NT2/D1 (cell line): ENCODE data around the gene CLIC5.

Experiments
- DNase-seq: peaks from one replicate; pipeline ENCODE4 v3.0.0-alpha.2; 2011; ENCODE audit warnings: low read depth, low spot score
- H3K27me3 ChIP-seq: 2 replicates; pipeline ENCODE4 v1.6.0; 2011; ENCODE audit warnings: mild to moderate bottlenecking; ENCODE audit not compliant: insufficient read length, insufficient read depth
- H3K36me3 ChIP-seq: 2 replicates; pipeline ENCODE4 v1.6.1; 2011; ENCODE audit warnings: mild to moderate bottlenecking, low read length, mixed read lengths; ENCODE audit not compliant: insufficient read depth, insufficient read length
- H3K4me1 ChIP-seq: 2 replicates; pipeline ENCODE4 v1.5.1; 2011; ENCODE audit not compliant: insufficient read depth, insufficient read length
- H3K4me3 ChIP-seq: 2 replicates; pipeline ENCODE4 v1.5.1; 2011; ENCODE audit warnings: low read depth; ENCODE audit not compliant: insufficient read length
- H3K9ac ChIP-seq: 2 replicates; pipeline ENCODE4 v1.6.0; 2011; ENCODE audit warnings: low read depth; ENCODE audit not compliant: insufficient read length
- H3K9me3 ChIP-seq: 2 replicates; pipeline ENCODE4 v1.5.1; 2011; ENCODE audit warnings: mild to moderate bottlenecking, low read length; ENCODE audit not compliant: insufficient read depth
- SUZ12 ChIP-seq: IDR thresholded peaks from 2 replicates; pipeline ENCODE4 v1.6.1; 2011; ENCODE audit not compliant: insufficient read length, insufficient read depth; ENCODE audit errors: extremely low read depth
- YY1 ChIP-seq: IDR thresholded peaks from 2 replicates; pipeline ENCODE4 v1.6.1; 2011; ENCODE audit not compliant: insufficient read length, insufficient read depth
- ZNF274 ChIP-seq: IDR thresholded peaks from 2 replicates; pipeline ENCODE4 v1.6.1; 2011; ENCODE audit warnings: mild to moderate bottlenecking, low read depth, low read length

CLIC5 gene

DNA sequence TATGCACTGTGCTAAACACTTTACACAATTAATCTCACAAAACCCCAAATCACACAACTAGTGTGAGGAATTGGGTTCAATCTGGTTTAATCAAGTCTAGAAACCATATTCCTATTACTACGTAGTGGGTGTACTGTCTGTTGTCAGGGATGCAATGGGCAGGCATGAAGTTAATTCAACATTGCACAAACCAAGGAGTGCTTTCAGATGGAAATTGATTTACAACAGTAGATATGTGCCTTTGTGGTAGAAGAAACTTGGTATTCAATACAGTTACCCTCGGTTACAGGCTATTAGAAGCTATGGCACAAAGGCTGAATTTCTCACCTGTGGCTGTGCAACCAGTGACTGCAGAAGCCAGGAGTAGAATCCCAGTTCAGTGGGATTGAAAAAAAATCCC, 157.8 kb downstream of the CLIC5 start:
- no peak overlapping the region for H3K4me3 ChIP-seq
- no peak overlapping the region for H3K9ac ChIP-seq
- H3K36me3 ChIP-seq, result no peaks in the 10 kb centered on the region
- DNase-seq, result no peak
- no peaks in the 10 kb centered on the region for H3K27me3 ChIP-seq
- no peaks in the 10 kb centered on the region for H3K4me1 ChIP-seq
- no peaks in the 10 kb centered on the region for H3K9me3 ChIP-seq
- TF ChIP-seq YY1 (no peak), SUZ12 (no peak), ZNF274 (no peak)

DNA sequence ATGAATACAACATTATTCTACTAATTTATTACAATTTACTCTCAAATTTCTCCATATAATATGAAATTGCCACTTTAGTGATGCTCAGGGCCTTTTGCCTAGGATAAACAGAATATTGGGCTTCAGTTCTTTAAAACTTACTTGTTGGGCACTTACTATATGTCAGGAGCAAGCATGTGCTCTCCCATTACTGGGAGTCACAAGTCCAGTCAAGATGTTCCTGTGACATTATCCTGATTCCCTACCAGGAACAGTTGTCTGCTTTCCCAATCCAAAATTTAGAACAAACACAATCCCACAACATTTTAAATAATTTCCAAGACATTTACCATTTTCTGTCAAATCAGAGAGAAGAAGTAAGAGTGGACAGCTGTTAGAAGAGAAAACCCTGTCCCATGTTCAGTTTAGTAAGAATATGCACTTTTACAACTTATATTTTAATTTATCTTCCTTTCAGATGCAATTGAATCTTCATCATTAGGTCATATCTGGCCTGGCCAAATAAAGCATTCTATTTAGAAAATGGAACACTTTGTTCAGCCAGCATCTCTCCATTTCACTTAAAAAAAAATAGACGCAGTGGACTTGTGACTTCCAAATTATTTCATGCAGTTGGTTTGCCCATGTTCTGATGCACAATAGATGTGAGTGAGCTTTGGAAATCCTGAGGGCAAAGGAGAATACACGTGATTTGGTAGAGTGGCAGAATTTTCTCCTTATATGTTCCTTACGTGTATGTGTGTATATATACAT, 159.8 kb downstream of the CLIC5 start:
- DNase-seq, result no peak
- H3K4me3 ChIP-seq, result no peak overlapping the region
- no peaks in the 10 kb centered on the region for H3K27me3 ChIP-seq
- no peaks in the 10 kb centered on the region for H3K36me3 ChIP-seq
- H3K9me3 ChIP-seq, result no peaks in the 10 kb centered on the region
- H3K9ac ChIP-seq, result no peak overlapping the region
- H3K4me1 ChIP-seq, result no peaks in the 10 kb centered on the region
- TF ChIP-seq SUZ12 (no peak), ZNF274 (no peak), YY1 (no peak)

DNA sequence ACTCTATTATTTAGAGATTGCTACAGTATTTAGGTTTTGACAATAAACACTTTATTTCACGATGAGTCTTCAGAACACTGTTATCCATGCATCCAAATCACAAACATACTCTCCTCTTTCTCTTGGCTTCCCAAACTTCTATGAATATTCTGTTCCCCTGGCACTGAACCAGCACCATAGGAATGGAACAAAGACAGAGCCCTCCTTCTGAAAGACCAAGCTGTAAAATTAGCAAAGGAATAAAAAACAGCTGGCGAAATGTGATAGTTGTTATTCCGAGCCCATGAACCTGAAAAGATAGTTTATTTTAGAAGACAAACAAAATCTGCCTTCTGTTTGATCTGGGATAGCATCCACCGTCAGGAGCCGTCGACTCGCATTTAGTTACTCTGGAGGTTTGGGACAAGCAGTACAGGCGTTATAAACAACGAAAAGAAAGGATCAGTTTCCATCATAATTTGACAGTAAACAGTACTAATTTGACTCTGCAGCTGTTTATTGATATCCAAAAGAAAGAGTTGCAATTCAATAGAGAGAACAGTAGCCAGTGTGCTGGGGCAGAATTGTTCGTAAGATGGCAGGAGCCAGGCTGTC, 161.4 kb downstream of the CLIC5 start:
- TF ChIP-seq ZNF274 (no peak), YY1 (no peak), SUZ12 (no peak)
- no peak for DNase-seq

DNA sequence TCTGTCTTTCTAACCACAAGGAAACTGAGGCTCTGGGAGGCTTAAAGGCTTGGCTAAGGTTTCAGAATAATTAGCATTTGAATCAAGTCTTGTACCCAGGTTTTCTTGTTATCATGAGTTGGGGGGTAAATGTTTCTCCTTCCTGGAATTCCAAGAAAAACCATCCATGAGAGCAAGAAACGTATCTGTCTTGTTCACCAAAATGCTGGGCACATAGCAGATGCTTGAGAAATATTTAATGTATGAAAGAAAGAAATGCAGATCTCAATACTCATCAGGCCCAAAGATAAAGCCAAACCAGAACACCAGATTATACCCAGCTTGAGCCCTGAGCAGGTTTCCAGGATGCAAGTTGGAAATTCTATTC, 164.6 kb downstream of the CLIC5 start:
- no peaks in the 10 kb centered on the region for H3K9me3 ChIP-seq
- no peaks in the 10 kb centered on the region for H3K27me3 ChIP-seq
- H3K36me3 ChIP-seq, result no peaks in the 10 kb centered on the region
- TF ChIP-seq SUZ12 (no peak), ZNF274 (no peak), YY1 (no peak)
- no peaks in the 10 kb centered on the region for H3K4me1 ChIP-seq
- no peak overlapping the region for H3K4me3 ChIP-seq
- DNase-seq, result no peak
- no peak overlapping the region for H3K9ac ChIP-seq

More for the DNA sequence above, 161.4 kb downstream of the CLIC5 start:
- no peaks in the 10 kb centered on the region for H3K36me3 ChIP-seq
- no peaks in the 10 kb centered on the region for H3K4me1 ChIP-seq
- no peaks in the 10 kb centered on the region for H3K9me3 ChIP-seq
- no peaks in the 10 kb centered on the region for H3K27me3 ChIP-seq
- no peak overlapping the region for H3K4me3 ChIP-seq
- H3K9ac ChIP-seq, result no peak overlapping the region

DNA sequence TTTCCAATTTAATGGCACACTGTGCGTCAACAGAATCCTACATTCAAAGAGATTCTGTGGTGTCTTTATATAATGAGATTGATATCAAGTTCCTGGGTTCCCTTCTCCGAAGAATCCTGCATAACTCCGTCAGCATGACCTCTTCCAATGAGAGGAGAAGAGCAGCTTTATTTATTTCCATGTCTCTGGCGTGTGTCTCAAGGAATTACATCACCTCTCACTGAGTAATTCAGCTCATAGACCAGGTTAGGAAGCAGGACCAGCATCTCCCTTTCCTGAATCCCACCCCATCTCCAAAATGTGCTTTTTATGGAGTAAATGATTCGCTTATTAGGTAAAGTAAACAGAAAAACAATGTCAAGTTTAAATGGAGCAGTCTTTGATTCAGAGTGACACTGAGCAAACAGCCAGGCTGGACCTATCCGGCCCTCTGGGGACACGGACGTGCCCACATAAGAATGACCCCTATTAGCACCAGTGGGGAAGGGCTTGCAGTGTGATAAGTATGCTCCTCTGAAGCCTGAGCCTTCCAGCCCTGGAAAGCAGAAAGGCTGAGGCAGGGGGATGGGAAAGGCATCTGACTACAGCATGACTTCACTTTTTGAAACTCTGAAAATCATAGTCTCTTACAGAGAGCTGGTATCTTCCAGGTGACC, 165.2 kb downstream of the CLIC5 start:
- peak; percentile 9 for DNase-seq
- Histone ChIP-seq H3K9me3 (no peaks in the 10 kb centered on the region), H3K9ac (no peak overlapping the region), H3K4me3 (no peak overlapping the region), H3K36me3 (no peaks in the 10 kb centered on the region), H3K27me3 (no peaks in the 10 kb centered on the region), H3K4me1 (no peaks in the 10 kb centered on the region)
- no peak for TF ChIP-seq ZNF274
- no peak for TF ChIP-seq YY1
- no peak for TF ChIP-seq SUZ12

DNA sequence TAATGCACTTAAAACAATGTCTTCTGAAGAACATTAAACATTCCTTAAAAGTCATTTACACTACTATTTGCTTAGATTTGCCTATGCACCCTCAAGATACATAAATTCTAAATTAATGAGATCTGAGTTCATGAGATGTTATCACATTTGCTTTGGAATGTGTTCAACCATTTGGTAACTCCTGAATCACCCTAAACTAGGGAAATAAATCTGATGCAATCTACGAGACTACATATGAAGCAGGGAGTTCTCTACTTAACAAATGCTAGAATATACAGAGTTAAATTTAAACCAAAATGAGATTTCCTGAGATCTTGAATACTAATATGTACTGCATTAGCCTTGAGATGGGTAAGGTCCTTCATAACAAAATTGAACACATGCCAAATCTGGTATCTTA, 170.1 kb downstream of the CLIC5 start:
- Histone ChIP-seq H3K9me3 (no peaks in the 10 kb centered on the region), H3K9ac (no peak overlapping the region), H3K36me3 (no peaks in the 10 kb centered on the region), H3K4me3 (no peak overlapping the region), H3K4me1 (no peaks in the 10 kb centered on the region), H3K27me3 (no peaks in the 10 kb centered on the region)
- TF ChIP-seq YY1, result no peak
- no peak for TF ChIP-seq ZNF274
- no peak for TF ChIP-seq SUZ12
- DNase-seq, result no peak

DNA sequence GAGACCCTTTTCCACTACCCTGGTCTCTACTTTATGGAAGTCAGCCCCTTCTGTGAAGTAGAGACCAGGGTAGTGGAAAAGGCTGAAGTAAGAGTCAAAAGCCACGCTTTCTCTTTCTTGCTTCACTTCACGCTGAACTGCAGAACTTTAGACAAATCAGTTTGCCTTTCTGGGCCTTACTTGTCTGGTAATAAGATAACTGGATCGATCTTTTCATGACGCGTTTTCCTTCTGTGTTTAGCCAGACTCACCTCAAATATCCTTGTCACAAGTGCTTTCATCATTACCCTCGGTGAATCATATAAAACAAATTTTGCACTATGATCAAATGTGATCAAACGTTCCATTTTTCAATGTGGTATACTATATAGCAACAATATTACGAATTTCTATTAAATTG, 170.7 kb downstream of the CLIC5 start:
- Histone ChIP-seq H3K4me1 (no peaks in the 10 kb centered on the region), H3K27me3 (no peaks in the 10 kb centered on the region)

More for the DNA sequence above, 170.7 kb downstream of the CLIC5 start:
- Histone ChIP-seq H3K36me3 (no peaks in the 10 kb centered on the region), H3K9ac (no peak overlapping the region), H3K9me3 (no peaks in the 10 kb centered on the region), H3K4me3 (no peak overlapping the region)
- no peak for DNase-seq
- TF ChIP-seq ZNF274 (no peak), YY1 (no peak), SUZ12 (no peak)
